ENCODE measurements around the gene SHB. TPM values are rescaled to one million over a fixed set of nuclear protein-coding genes. Genes with fewer than 3 reads are reported as not detected.

Gene SHB
- total RNA-seq, 2 experiments from 2014 or later: 2.8 to 3.2 TPM

DNA sequence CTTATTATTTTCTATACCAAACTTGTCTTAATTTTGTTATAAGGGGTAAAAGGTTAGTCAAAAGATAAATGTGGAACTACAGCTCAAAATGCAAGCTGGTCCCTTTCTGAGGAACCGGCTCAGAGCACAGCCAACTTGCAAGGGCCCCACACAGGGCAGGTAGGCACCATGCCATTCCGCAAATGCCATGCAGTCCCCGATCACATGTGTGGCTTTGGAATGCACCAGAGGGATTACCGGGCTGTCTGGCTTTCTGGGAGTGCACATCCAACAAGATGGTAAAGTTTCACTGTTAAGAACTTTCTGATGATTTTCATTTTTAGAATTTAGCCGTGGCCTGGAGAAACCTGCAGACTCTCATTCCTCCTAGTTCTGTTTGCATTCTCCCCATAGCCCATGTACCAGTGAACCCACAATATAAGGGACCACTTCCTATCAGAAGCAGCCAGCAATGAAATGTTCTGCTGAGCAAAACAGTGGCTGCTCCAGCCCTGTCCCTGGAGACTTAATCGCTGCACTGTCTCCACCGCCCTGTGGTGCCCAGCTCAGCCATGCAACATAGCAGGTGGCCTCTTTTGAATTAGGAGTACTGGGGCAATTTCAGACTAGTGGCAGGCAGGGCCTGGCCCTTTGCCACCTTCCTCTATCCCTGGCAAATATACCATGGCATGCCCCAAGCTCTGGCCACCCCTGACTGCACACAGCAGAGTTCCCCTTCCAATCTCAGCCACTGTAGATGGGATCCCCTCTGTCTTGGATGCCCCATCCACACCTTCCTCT is 11.4 kb downstream of the SHB start:
- no peak for DNase-seq
- TF ChIP-seq, protein P1, sequence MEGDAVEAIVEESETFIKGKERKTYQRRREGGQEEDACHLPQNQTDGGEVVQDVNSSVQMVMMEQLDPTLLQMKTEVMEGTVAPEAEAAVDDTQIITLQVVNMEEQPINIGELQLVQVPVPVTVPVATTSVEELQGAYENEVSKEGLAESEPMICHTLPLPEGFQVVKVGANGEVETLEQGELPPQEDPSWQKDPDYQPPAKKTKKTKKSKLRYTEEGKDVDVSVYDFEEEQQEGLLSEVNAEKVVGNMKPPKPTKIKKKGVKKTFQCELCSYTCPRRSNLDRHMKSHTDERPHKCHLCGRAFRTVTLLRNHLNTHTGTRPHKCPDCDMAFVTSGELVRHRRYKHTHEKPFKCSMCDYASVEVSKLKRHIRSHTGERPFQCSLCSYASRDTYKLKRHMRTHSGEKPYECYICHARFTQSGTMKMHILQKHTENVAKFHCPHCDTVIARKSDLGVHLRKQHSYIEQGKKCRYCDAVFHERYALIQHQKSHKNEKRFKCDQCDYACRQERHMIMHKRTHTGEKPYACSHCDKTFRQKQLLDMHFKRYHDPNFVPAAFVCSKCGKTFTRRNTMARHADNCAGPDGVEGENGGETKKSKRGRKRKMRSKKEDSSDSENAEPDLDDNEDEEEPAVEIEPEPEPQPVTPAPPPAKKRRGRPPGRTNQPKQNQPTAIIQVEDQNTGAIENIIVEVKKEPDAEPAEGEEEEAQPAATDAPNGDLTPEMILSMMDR (IDR thresholded peaks at IDR 0.05): no peak
- Mint-ChIP-seq H3K27me3 (peaks cover 2% of the 10 kb centered on the region), H3K4me1 (ENCODE audit: low read depth) (no peaks in the 10 kb centered on the region), H3K36me3 (ENCODE audit: low read depth) (no peaks in the 10 kb centered on the region), H3K4me3 (no peak overlapping the region), H3K9me3 (no peaks in the 10 kb centered on the region), H3K27ac (no peak overlapping the region)
- POLR2A ChIA-PET: interaction anchor here (0.8 kb wide), 1 partner anchor 156 kb away, joined by 3 read pairs; no protein-coding TSS in a partner anchor
- intact Hi-C loops (cut with micrococcal nuclease): no loop called here
- CTCF ChIA-PET: interaction anchor here (1.2 kb wide), 1 partner anchor 30 kb away, joined by 4 read pairs; no protein-coding TSS in a partner anchor
- no peak for ATAC-seq

- intact Hi-C loops (cut with micrococcal nuclease): no loop called here
- H3K4me1 Mint-ChIP-seq (ENCODE audit: low read depth): no peaks in the 10 kb centered on the region
- DNase-seq (no peak), ATAC-seq (no peak)
- ChIA-PET CTCF (interaction anchor here (2.5 kb wide), 1 partner anchor 141 kb away, joined by 8 read pairs; no protein-coding TSS in a partner anchor), POLR2A (no interaction called here)
- no peaks in the 10 kb centered on the region for H3K36me3 Mint-ChIP-seq (ENCODE audit: low read depth)
- TF ChIP-seq, protein P1 (IDR thresholded peaks at IDR 0.05): no peak
- no peaks in the 10 kb centered on the region for H3K9me3 Mint-ChIP-seq
- H3K27me3 Mint-ChIP-seq: peaks cover 2% of the 10 kb centered on the region
- H3K4me3 Mint-ChIP-seq: no peak overlapping the region
- H3K27ac Mint-ChIP-seq: no peak overlapping the region
These were observed 14.4 kb downstream of the SHB start for GRCh38 chr9:38054653-38055052.

- DNase-seq: no peak
- Mint-ChIP-seq H3K27me3 (peaks cover 2% of the 10 kb centered on the region), H3K4me1 (ENCODE audit: low read depth) (no peaks in the 10 kb centered on the region), H3K9me3 (no peaks in the 10 kb centered on the region), H3K4me3 (no peak overlapping the region), H3K36me3 (ENCODE audit: low read depth) (no peaks in the 10 kb centered on the region), H3K27ac (no peak overlapping the region)
- ATAC-seq: no peak
- ChIA-PET POLR2A (no interaction called here), CTCF (interaction anchor here (1.3 to 2.5 kb wide), 2 partner anchors 34 to 140 kb away, joined by 3 to 8 read pairs; no protein-coding TSS in a partner anchor)
- TF ChIP-seq, protein P1 (IDR thresholded peaks at IDR 0.05): no peak
- intact Hi-C loops (cut with micrococcal nuclease): no loop called here
These were observed 15.1 kb downstream of the SHB start for GRCh38 chr9:38053697-38054461.

DNA sequence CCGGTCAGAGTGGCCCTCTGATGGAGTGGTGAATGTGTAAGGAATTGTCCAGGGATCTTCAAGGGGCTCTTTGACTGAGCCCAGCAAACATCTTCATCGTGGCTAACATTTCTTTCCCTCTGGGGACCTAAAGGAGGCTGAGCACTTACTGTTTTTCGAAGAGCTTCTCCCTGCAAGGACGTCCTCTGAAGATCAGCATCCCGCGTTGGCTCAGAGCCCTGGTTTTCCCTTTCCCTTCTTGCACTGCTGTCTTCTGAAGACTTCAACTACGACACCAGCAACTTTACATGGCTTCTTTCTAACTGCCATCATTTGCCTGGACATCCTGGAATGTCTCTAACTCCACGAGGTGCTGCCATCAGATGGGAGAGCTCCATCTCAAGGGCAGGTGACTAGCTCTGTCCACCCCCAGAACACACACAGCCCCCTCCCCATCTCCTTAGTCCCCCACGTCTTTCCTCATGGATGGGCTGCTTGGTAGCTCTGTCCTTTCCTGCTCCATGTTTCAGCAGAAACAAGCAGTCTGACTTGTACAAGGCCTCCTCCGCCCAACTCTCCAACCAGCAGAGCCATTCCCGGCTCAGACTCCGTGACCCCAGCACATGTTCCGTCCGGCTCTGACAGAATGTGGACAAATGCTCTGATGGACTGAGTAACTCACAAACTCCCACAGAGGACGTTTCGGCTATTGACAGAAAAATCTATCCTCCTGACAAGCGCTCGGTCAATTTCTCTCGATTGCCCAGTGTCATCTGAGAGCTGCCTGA is 17.1 kb downstream of the SHB start:
- TF ChIP-seq, protein P1 (IDR thresholded peaks at IDR 0.05): no peak
- Mint-ChIP-seq H3K27ac (no peak overlapping the region), H3K27me3 (peaks cover 2% of the 10 kb centered on the region), H3K36me3 (ENCODE audit: low read depth) (no peaks in the 10 kb centered on the region), H3K9me3 (no peaks in the 10 kb centered on the region), H3K4me1 (ENCODE audit: low read depth) (peaks cover 6% of the 10 kb centered on the region), H3K4me3 (no peak overlapping the region)
- intact Hi-C loops (cut with micrococcal nuclease): no loop called here
- ChIA-PET POLR2A (interaction anchor here (1.2 kb wide), 1 partner anchor 8 kb away, joined by 3 read pairs; no protein-coding TSS in a partner anchor), CTCF (interaction anchor here (0.9 to 1.4 kb wide), 3 partner anchors 33 to 138 kb away, joined by 3 to 6 read pairs (median 3); no protein-coding TSS in a partner anchor)
- ATAC-seq (no peak), DNase-seq (no peak)
